Inflammatory macrophage (primary cell): ENCODE measurements around the gene MEIS3.

Source experiments
- DNase-seq, 2 donors: peaks; one replicate each; pipeline ENCODE4 v3.0.0-alpha.2; 2020 to 2022

Gene MEIS3

GRCh38 chr19:47435196-47435595, 15.9 kb upstream of the MEIS3 start:
- DNase-seq = no peak

GRCh38 chr19:47434088-47434487, 14.8 kb upstream of the MEIS3 start:
- no peak for DNase-seq

DNA sequence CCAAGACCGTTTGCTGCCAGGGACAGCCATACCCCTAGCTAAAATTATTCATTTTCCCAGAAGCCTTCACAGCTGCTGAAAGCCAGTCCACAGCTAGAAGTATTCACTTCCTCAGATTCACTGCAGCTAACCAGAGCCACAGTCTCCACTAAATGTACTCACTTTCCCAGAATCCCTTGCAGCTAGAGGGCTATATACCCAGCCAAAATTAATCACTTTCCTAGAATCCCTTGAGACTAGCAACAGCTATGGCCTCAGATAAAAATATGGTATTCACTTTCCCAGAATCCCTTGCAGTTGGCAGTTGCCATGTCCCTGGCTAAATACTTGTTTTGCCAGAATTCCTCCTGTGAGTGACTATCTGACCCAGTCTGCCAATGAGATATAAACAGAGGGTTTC, 13.8 kb upstream of the MEIS3 start:
- DNase-seq = peak; percentile 15 to 33

GRCh38 chr19:47432499-47432898, 13.2 kb upstream of the MEIS3 start:
- no peak for DNase-seq

DNA sequence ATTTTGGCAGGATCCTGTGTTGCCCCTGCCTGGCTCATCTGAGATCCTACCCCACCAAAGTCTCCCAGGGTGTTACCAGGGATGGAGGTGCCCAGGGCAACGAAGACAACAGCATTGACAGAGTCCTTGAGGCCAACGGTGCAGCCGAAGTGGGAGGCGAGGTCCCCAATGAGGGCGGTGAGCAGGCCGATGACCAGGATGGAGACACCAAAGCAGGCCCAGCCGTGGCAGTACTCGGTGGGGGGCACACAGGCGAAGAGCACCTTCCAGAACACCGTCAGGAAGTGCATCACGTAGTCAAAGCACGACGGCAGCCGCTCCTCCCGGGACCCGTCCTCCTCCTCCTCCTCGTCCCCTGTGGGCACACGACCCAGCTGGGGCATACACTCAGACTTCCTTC, 12.8 kb upstream of the MEIS3 start:
- no peak for DNase-seq

DNA sequence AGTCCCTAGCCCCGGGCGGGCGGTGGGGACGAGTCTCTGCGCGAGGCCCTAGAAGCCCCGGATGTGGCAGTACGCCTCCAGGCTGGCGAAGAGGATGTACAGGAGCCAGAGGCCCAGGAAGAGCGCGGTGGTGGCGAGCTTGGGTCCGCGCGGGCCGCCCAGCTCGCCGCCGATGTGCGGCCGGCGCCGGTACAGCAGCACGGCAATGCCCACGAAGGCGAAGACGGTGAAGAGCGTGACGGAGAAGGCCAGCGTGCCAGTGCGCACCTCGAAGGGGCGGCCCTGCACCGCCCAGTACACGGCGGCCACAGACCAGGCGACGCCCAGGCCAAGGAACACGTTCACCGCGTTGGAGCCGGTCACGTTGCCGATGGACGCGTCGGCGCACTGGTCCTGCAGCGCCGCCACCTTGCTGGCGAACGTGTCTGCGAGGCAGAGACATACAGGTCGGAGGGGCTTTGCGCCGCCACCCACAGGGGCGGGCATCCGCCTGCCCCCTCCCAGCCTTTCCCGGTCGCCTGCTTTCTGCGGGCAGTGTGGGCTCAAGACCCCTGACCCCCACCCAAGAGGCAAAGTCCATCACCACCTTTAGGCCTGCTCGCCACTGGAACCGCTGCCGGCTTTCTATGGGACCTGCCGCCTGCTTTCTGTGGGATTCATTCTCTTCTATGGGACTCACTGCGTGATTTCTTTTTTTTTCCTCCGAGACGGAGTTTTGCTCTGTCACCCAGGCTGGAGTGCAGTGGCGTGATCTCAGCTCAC, 10.9 kb upstream of the MEIS3 start:
- peak; percentile 53 to 66 for DNase-seq

DNA sequence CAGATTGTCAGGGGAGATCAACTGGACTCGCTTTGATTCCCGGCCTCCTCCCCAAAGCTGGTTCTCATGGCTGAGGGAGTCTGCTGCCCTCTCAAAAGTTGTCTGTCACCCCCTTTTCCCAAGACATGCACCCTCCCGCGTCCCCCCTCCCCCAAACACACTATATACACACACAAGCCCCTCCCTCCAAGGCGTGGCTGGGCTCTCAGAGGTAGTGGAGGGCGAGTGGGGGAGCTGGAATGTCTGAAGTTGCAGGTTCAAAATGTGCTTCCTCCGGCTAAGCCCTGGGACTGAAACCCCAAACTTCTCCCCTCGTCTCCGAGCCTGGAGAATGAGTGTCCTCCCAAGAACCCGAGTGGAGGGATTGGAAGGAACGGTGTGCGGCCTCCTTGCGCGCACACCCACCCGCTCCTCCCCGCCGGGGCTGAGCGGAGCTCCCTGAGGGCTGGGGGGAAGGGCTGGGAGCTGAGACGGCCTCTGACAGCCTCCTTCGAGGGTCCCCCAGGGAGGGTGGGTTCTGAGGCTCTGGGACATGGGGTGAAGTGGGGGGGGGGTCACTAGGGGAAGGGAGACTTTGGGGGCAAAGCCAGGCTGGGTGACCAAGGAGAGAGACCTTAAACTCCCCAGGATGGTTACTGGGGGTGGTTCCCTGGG, 9.9 kb upstream of the MEIS3 start:
- no peak for DNase-seq

DNA sequence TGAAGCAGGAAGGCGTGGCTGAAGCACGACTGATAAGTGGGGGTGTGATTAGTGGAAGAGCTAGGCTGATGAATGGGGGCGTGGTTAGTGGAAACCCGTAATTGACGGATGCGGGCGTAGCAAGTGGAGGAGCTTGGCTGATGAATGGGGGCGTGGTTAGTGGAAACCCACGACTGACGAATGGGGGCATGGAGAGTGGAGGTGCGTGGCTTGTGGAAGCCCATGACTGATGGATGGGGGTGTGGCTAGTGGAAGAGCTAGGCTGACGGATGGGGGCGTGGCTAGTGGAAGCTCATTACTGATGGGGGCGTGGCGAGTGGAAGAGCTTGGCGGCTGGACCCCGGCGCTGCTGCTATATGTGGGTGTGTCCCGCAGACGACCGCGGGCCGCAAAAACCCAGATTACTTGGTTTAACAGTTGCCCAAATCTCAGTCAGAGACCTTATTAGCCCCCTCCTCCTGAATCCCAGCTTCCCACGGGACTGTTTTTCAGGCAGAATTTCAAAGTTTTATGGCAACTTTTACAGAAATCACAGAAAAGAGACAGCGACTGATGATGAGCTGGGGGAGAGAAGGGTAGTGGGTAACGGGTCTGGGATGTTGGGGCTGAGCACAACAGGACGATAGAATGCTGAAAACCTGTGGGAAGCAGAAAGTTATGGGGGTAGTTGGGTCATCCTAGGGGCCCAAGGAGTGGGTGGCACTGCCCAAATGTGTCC, 9.0 kb upstream of the MEIS3 start:
- peak; percentile 68 to 69 for DNase-seq

GRCh38 chr19:47427241-47428176, 8.2 kb upstream of the MEIS3 start:
- DNase-seq = peak; percentile 32 to 47

GRCh38 chr19:47423203-47423882, 4.0 kb upstream of the MEIS3 start:
- no peak for DNase-seq

- DNase-seq = no peak
These were observed 3.3 kb upstream of the MEIS3 start for GRCh38 chr19:47422417-47423163.

- DNase-seq = no peak
These were observed 2.6 kb upstream of the MEIS3 start for GRCh38 chr19:47421844-47422395.

DNA sequence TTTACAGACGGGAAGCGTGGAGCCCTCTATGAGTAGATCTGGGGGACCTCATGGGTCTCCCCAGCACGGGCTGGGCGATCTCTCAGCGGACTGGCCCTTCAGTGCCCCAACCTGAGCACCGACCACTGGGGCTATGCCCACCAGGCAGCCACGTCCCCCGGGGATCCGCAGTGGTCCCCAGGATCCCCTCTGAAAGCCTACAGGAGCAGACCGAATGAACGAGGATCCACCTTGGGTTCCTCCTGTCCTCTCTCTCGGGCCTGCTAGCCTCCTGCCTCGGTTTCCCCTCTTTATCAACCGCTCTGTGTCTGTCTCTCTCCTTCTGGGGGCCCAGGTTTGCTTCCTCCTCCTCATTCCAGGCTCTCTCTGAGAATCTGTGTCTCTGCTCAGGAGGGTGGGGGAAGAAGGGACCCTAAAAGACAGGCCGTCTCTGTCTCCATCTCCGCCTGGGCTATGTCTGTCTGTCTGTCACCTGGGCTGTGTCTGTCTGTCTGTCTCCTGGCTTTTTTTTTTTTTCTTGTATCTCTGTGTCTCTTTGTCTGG, 2.0 kb upstream of the MEIS3 start:
- DNase-seq = no peak

DNA sequence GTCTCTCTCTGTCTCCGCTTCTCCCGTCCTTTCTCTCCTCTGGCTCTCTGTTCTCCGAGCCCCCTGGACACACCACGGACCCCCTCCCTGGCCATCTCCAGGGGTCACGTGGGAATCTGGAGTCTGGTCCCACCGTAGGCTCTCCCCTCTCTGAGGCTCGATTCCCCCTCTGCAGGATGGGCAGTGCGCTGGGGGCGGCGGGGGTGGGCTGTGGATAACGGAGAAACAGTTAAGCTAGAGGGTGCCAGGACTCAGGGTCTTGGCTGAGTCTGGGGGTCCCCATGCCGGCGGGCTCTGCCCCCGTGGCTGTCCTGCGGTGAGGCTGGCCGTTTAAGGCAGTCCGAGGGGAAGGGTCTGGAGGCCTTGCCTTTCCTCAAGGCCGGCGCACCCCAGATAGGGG, 462 bp upstream of the MEIS3 start:
- DNase-seq = no peak

DNA sequence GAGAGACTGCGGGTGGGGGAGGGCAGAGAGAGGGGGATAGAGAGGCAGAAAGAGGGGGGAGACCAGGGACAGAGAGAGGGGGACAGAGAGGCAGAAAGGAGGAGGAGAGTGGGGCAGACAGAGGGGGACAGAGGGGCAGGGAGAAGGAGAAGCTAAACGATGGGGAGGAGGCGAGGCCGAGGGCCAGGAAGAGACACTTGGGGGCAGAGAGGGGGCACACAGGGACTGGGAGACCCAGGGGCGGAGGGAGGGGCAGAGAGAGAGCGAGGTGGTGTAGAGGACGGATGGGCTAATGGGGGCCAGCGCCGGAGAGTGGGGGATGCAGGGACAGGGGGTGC, 666 bp downstream of the MEIS3 start:
- DNase-seq = no peak

DNA sequence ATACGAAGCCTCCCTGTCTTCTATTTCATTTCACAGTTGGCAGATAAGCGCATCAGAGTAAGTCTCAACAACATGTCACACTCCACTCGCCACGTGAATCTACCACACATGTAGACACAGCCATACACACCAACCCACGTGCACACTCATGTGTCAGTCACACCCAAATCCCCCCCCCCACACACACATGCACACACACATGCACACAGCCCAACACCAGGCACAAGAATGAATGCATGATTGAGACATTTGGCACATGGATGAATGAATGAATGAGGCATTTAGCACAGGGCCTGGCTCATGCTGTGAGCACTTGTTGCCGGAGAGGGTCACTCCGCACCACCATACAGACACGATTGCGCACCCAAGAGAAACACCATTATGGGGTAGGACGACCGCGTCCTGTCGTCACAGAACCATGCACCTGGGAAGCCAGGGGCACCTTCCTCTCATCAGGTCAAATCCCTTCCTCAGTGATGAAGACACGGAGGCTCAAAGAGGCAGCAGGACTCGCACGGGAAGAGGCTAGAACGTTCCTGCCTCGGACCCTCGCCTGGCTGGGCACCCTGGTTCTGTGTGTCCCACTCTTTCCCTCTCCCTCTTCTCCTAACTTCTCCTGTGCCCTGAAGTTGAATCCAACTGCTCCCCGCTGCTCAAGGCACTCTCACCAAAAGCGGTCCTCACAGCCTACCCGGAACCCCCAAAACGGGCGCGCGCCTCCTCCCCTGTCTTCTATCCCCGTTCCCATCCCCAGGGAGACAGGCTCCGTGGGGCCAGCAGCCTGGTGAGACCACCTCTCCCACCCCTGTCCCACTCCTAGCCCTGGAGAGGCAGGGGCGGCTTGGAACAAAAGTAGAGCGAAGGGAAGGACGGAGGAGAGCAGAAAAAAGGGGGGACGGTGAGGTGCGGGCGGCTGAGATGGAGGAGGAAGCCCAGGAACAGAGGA, 1.3 kb downstream of the MEIS3 start:
- no peak for DNase-seq

GRCh38 chr19:47417107-47417745, 2.1 kb downstream of the MEIS3 start:
- no peak for DNase-seq

GRCh38 chr19:47416643-47416985, 2.7 kb downstream of the MEIS3 start:
- no peak for DNase-seq

DNA sequence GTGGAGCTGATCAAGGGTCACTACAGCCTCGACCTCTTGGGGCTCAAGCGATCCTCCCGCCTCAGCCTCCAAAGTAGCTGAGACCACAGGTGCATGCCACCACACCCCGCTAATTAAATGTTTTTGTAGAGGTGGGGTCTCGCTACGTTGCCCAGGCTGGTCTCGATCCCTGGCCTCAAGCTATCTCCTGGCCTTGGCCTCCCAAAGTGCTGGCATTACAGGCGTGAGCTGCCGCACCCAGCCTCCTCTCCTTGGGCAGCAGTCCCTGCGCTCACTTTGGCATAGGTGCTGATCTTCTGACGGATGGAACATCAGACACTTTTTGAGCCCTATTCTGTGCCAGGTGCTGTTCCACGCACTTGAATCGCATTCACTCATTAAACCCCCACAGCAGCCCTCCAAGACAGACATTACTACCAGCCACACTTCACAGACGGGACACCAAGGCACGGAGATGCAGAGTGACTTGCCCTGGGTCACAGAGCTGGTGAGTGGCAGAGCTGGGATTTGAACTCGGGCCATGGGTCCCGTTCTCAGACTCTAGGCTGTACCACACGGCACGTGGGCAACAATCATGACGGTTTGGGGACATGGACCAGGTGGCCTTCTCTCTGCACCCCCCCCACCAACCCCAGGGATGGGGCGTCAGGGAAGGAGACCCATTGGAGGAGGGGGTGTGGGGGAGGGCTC, 3.2 kb downstream of the MEIS3 start:
- no peak for DNase-seq
